Measurements from ENCODE around the gene SEL1L.
"Not testable (repeated sequence)": the region's sequence is repeated elsewhere in the genome, so short reads cannot be mapped to it uniquely, and the experiment has no call there.

Gene SEL1L

DNA sequence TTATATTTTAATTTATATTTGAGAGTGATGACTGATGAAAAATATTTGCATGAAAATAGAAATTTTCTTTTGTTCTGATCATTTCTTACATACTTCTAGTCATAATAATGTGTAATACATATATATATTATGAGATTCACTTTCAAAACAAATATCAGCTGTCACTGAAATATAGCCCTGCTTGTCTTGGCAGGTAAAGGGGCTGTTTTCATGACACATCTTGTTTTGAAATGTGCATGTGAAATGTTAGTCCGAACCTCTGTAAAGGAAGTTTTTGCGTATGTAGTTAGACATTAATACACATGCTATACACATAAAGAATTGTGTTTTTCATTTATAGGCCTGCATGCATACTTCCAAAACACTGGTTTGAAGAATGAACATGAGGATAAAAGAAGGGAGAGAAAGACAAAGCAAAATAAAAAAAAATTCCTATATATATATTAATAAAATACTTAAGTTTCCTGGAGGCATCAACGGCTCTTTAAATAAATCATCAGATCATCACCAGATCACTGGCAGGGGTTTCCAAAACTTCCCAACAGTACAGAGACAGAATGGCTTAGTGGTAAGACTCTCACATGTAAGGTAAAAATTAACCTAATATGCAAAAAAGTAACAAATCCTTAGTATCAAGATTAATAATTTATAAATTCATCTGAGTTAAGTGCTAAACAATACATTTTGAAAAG is 60.1 kb downstream of the SEL1L start:
- DNase-seq, result no peak

DNA sequence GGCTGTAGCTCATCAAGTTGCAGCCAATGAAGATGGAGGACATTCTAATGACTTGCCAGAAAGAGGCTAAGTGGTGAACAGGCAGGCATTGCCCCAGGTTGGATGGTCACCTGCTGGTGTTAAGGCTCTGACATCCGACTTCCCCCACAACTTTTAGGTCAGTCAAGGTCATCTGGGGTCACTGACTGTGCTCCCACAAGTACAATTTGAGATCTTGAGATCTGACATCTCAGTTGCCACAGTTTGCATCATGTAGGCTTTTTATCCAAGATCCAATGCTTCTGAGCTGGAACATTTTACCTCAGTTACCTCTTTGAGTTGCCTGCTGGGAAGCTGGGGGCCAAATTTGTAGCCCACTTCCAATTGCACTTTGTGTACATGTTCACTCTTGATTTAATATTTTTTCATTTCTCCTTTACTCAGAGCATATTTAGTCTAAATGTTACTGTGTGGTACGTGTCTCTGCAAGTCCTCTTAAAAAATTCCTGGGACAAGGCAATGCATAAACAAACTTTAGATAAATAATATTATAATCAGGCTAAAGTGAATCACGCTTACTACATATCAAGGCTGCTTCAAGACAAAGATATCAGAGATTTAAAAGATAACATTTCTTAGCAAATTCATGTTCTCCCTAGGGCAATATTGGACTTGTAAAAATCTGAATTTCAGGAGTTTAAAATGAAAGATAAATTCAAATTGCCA is 61.4 kb downstream of the SEL1L start:
- DNase-seq, result no peak

GRCh38 chr14:81471062-81471461 is 62.6 kb downstream of the SEL1L start:
- no peak for DNase-seq

DNA sequence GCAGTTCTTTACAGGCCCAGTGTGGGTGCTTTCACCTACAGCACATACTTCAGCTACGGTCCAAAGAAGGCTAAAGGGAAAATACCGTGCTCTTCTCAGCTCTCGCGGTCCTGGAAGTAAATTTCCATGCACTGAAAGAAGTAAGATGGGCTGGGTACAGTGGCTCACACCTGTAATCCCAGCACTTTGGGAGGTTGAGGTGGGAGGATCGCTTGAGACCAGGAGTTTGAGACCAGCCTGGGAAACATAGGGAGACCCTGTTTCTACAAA is 63.2 kb downstream of the SEL1L start:
- not testable (repeated sequence) for DNase-seq

GRCh38 chr14:81466854-81467253 is 66.8 kb downstream of the SEL1L start:
- no peak for DNase-seq

DNA sequence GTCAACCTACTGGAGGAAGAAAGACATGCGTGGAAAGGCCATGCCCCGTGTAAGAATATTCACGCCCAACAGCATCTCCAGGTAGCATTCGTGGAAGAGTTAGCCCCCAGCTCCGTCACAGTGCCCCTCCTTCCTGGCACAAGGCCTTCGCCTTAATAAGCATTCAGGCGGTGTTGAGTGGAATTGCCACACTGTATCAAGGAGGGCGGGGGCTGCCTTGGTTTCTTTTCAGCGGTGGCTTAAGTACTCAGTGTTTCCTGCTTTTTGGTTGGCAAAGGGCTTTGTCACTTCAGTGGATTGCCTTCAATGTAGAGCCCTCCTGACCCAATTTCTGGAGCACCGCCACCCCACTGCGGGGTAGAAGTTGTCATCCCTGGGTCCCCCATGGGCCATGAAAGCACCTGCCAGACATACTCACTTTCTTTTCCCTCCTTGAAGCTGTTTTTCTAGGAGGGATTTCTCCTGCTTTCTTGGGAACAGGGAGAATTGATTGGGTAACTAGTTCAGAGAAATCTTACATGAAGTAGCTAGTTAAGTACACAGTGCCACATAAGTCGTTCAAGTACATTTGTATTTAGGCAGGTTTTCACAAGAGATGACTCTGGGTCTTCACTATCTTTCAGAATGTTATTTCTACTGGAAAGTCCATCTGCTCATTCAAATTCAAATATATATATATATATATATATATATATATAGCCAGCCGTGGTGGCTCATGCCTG is 68.0 kb downstream of the SEL1L start:
- DNase-seq, result no peak

DNA sequence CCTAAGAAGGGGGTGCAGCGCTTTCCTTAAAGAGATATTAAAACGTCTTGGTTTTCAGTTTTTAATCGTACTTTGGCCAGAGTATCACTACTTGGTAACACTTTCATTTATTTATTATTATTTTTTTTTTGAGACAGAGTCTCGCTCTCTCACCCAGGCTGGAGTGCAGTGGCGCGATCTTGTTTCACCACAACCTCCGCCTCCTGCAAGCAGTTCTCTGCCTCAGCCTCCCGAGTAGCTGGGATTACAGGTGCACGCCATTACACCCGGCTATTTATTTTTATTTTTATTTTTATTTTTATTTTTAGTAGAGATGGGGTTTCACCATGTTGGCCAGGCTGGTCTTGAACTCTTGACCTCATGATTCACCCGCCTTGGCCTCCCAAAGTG is 68.7 kb downstream of the SEL1L start:
- not testable (repeated sequence) for DNase-seq

DNA sequence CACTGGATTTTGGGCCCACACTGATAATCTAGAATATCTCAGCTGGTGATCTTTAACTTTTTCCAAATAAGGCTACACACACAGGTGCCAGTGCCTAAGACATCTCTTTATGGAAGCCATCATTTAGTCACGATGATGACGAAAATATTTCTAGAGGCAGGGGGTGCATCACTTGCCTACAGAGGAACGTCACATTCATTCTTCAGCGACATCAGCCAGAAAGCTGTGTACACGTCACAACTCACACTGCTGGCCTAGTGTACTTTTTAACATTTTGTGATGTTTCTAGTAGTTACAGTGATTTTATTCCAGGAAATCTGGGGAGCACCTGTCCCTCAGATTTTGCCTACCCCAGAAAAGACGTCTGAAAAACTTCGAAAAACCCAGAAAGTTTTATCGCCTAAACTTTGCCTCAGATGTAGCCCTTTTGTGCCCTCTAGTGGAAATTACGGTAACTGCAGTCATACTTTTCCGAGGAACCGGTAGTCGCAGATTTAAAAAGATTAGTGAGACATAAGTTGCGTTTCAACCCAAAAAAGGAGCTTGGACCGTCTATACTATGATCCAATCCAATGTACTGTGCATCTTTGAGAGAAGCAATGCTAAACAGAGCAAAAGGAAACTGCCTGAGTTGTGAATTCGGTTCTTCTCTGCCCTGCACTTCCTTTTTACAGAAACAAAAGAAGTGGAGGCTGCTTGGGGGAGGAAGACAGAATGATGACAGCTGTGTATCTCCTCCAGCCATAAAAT is 69.2 kb downstream of the SEL1L start:
- peak; percentile 37 for DNase-seq

DNA sequence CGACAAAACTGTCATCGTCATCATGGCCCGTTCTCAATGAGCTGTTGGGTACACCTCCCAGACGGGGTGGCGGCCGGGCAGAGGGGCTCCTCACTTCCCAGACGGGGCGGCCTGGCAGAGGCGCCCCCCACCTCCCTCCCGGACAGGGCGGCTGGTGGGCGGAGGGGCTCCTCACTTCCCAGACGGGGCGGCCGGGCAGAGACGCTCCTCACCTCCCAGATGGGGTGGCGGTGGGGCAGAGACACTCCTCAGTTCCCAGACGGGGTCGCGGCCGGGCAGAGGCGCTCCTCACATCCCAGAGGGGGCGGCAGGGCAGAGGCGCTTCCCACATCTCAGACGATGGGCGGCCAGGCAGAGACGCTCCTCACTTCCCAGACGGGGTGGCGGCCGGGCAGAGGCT is 71.3 kb downstream of the SEL1L start:
- DNase-seq, result not testable (repeated sequence)

DNA sequence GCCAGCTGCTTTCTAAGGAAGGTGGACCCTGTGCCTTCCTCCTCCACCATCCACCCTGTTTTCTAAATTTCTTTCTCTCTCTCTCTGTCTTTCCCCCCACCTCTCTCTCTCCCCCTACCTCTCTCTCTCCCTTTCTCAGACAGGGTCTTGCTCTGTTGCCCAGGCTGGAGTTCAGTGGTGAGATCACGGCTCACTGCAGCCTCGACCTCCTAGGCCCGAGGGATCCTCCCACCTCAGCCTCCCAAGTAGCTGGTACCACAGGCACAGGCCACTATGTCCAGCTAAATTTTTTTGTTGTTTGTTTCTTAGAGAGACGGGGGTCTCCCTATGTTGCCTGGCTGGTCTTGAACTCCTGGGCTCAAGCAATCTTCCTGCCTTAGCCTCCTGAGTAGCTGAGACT is 73.7 kb downstream of the SEL1L start:
- no peak for DNase-seq

DNA sequence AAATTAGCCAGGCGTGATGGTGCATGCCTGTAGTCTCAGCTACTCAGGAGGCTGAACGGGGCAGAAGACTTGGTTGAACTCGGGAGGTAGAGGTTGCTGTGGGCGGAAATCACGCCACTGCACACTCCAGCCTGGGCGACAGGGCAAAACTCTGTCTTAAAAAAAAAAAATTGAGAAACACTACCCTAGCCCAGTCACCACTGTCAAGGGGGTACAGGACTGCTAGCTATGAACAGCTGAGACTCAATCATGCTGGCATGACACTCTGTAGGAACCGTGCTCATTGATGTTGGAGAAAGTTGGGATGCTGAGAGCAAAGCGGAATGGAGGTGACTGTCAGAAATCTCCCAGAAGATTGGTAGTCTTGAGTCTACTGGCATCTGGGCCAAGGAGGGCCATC is 75.3 kb downstream of the SEL1L start:
- no peak for DNase-seq

- DNase-seq, result no peak
Observed at GRCh38 chr14:81455390-81455789, 78.3 kb downstream of the SEL1L start.

- DNase-seq, result no peak
Observed at GRCh38 chr14:81454572-81455218, 79.0 kb downstream of the SEL1L start.

- DNase-seq, result peak; percentile 45
Observed at GRCh38 chr14:81453166-81453766, 80.4 kb downstream of the SEL1L start.

- DNase-seq, result peak; percentile 45
Observed at GRCh38 chr14:81452341-81453133, 81.1 kb downstream of the SEL1L start.

DNA sequence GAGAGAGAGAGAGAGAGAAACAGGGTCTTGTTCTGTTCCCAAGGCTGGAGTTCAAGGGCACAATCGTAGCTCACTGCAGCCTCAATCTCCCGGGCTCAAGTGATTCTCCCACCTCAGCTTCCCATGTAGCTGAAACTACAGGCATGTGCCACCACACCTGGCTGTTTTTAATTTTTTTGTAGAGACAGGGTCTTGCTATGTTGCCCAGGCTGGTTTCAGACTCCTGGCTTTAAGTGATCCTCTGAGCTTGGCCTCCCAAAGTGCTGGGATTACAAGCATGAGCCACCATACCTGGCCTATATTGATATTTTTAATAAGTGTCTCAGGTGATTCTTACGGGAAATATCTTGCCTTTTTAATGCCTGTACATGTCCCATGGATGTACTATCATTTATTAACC is 82.7 kb downstream of the SEL1L start:
- no peak for DNase-seq

DNA sequence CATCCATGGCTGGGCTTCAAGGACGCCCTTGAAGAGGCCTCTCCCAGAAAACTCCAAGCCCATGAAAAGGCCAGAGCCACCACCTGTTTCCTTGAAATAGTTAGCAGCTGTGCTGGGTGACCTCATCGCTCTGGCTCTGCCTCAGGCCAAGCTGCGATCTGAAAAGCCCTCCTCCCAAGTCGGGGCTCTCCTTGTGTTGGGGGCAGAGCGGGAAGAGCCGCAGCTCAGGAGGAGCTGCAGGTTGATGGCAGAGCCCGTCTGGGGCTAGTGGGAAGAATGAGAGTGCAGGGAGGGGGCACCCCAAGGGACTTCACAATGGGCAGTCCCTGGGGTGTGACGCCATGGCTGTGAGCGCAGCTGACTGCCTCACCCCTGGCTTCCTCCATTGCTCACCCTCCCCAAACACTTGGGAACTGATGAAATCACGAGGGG is 83.5 kb downstream of the SEL1L start:
- peak; percentile 83 for DNase-seq

GRCh38 chr14:81449576-81449975 is 84.1 kb downstream of the SEL1L start:
- no peak for DNase-seq

- no peak for DNase-seq
Observed at GRCh38 chr14:81449114-81449513, 84.5 kb downstream of the SEL1L start.

- no peak for DNase-seq
Observed at GRCh38 chr14:81447021-81447764, 86.5 kb downstream of the SEL1L start.
